Kidney epithelial cell (primary cell): ENCODE measurements around the gene CSRNP3. TPM values are rescaled to one million over a fixed set of nuclear protein-coding genes. Genes with fewer than 3 reads are reported as not detected.

Experiments
- DNase-seq: peaks from one replicate; pipeline ENCODE4 v3.0.0-alpha.2; 2010; ENCODE audit warnings: low read depth
- H3K27me3 ChIP-seq: 2 replicates; pipeline ENCODE4 v1.6.0; 2011; ENCODE audit warnings: low read length; ENCODE audit not compliant: control insufficient read depth, insufficient read depth
- H3K36me3 ChIP-seq: 2 replicates; pipeline ENCODE4 v1.5.1; 2011; ENCODE audit warnings: low read length; ENCODE audit not compliant: control insufficient read depth, insufficient read depth
- H3K4me3 ChIP-seq: 2 replicates; pipeline ENCODE4 v1.5.1; 2011; ENCODE audit warnings: low read depth, mild to moderate bottlenecking, control low read depth, low read length
- CTCF ChIP-seq: IDR thresholded peaks from 2 replicates; pipeline ENCODE4 v1.5.1; 2011; ENCODE audit warnings: mild to moderate bottlenecking, moderate library complexity, low read length, control low read depth, inconsistent platforms; ENCODE audit not compliant: insufficient read depth, poor library complexity, severe bottlenecking
- total RNA-seq: library from RNA; depleted of rRNA; stranded (reverse); fragments of >200 nt; gene quantifications from 2 replicates; pipeline ENCODE4 v1.2.3, GENCODE V29; 2015

CSRNP3 gene
- total RNA-seq, 1 donor from 2014 or later, result 1.6 TPM

GRCh38 chr2:165594935-165595255 is 125.4 kb downstream of the CSRNP3 start:
- no peaks in the 10 kb centered on the region for H3K27me3 ChIP-seq
- no peaks in the 10 kb centered on the region for H3K36me3 ChIP-seq
- no peak for TF ChIP-seq CTCF
- H3K4me3 ChIP-seq, result no peak overlapping the region
- peak; percentile 25 for DNase-seq

- TF ChIP-seq CTCF, result no peak
- no peaks in the 10 kb centered on the region for H3K36me3 ChIP-seq
- no peaks in the 10 kb centered on the region for H3K27me3 ChIP-seq
- H3K4me3 ChIP-seq, result no peak overlapping the region
- no peak for DNase-seq
Measured at GRCh38 chr2:165596788-165597187, 127.3 kb downstream of the CSRNP3 start.

GRCh38 chr2:165601065-165601830 is 131.8 kb downstream of the CSRNP3 start:
- Histone ChIP-seq H3K4me3 (no peak overlapping the region), H3K36me3 (no peaks in the 10 kb centered on the region), H3K27me3 (no peaks in the 10 kb centered on the region)
- DNase-seq, result no peak
- TF ChIP-seq CTCF, result no peak

- Histone ChIP-seq H3K36me3 (no peaks in the 10 kb centered on the region), H3K4me3 (no peak overlapping the region), H3K27me3 (no peaks in the 10 kb centered on the region)
- peak; percentile 32 for DNase-seq
- TF ChIP-seq CTCF, result no peak
Measured at GRCh38 chr2:165601928-165602521, 132.5 kb downstream of the CSRNP3 start.

GRCh38 chr2:165609672-165610071 is 140.2 kb downstream of the CSRNP3 start:
- Histone ChIP-seq H3K36me3 (no peaks in the 10 kb centered on the region), H3K27me3 (no peaks in the 10 kb centered on the region), H3K4me3 (no peak overlapping the region)
- no peak for DNase-seq
- TF ChIP-seq CTCF, result no peak
